ENCODE results near the gene WNK4.
A peak's percentile ranks its signal among the peaks of the same experiment; 100 is the strongest.
"Not testable (repeated sequence)": the region's sequence is repeated elsewhere in the genome, so short reads cannot be mapped to it uniquely, and the experiment has no call there.

Gene WNK4

GRCh38 chr17:42779936-42780850 is at the start of gene WNK4:
Gene WNK4, plus strand, starts transcription at chr17:42780610. Its CDS starts 89 bp downstream, at chr17:42780699.
- DNase-seq (ENCODE audit: low spot score in 2 of 2) (no peak), ATAC-seq (no peak)
- Mint-ChIP-seq H3K4me1 (peaks cover 34% of the 10 kb centered on the region), H3K27ac (no peak within 1 kb of the TSS), H3K4me3 (no peak within 1 kb of the TSS), H3K9me3 (no peaks in the 10 kb centered on the region), H3K36me3 (peaks cover 43% of the 10 kb centered on the region)

DNA sequence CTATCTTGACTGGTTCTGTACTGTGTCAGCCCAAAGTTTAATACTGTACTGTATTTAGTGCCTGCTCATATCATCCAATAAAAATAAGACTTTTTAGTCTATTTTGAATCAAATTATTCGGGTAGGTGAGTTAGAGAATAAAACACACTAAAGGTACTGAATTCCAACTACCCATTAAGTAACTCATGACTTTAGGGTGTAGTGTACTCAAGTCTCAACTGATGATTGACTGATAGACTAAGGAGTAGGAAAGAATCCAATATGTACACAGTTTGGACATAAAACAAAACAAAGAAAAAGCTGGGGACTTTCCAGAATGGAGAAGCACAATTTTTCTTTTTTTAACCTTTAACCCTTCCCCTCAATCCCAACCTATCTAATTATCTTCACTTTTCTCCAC is 39.7 kb upstream of the WNK4 start:
- Mint-ChIP-seq H3K9me3 (no peaks in the 10 kb centered on the region), H3K4me3 (no peak overlapping the region), H3K27ac (no peak overlapping the region), H3K36me3 (peaks cover 25% of the 10 kb centered on the region), H3K4me1 (peaks cover 8% of the 10 kb centered on the region)
- DNase-seq (ENCODE audit: low spot score in 2 of 2) (no peak), ATAC-seq (no peak)

DNA sequence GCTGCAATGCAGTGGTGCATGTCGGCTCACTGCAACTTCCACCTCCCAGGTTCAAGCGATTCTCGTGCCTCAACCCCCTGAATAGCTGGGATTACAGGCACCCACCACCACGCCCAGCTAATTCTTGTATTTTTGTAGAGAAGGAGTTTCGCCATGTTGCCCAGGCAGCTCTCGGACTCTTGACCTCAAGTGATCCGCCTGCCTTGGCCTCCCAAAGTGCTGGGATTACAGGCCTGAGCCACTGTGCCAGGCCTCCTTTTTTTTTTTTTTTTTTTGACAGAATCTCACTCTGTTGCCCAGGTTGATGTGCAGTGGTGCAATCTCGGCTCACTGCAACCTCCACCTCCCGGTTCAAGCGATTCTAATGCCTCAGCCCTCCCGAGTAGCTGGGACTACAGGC is 37.5 kb upstream of the WNK4 start:
- ATAC-seq; H3K27ac Mint-ChIP-seq; H3K4me1 Mint-ChIP-seq; DNase-seq (ENCODE audit: low spot score in 2 of 2); H3K4me3 Mint-ChIP-seq; H3K9me3 Mint-ChIP-seq: not testable (repeated sequence)
- H3K36me3 Mint-ChIP-seq: peaks cover 18% of the 10 kb centered on the region

- peak overlapping the region; percentile 87 for H3K4me3 Mint-ChIP-seq
- H3K4me1 Mint-ChIP-seq: peaks cover 8% of the 10 kb centered on the region
- H3K27ac Mint-ChIP-seq: peak overlapping the region; percentile 94
- ATAC-seq: no peak
- peaks cover 18% of the 10 kb centered on the region for H3K36me3 Mint-ChIP-seq
- H3K9me3 Mint-ChIP-seq: no peaks in the 10 kb centered on the region
- no peak for DNase-seq (ENCODE audit: low spot score in 2 of 2)
Measured at GRCh38 chr17:42743595-42744282, 36.7 kb upstream of the WNK4 start.

DNA sequence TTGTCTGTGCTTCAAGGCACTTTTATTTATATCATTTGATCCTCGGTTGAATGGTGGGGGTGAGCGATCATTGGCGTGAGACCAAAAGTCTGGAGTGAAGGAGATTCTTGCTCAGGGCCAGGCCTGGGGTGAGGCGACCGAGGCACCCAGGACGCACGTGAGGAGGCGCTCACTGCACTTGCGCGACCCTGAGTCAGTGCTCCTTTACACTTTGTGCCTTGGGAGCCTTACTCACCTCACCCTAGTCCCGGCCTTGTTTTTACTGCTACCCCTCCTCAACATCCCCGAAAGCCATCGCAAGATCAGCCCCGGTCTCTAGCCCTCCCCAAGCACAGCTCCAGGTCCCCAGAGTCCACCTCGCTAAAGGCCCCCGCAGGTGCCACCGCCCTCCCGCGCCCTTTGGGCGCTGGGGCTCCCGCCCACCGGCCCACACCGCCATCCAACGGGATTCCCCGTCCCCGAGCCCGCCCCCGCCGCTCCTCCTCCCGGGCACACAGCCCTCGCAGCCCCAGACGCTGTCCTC is 36.1 kb upstream of the WNK4 start:
- peak overlapping the region; percentile 87 for H3K4me3 Mint-ChIP-seq
- peaks cover 8% of the 10 kb centered on the region for H3K4me1 Mint-ChIP-seq
- no peaks in the 10 kb centered on the region for H3K9me3 Mint-ChIP-seq
- no peak for DNase-seq (ENCODE audit: low spot score in 2 of 2)
- H3K27ac Mint-ChIP-seq: peak overlapping the region; percentile 94
- peaks cover 18% of the 10 kb centered on the region for H3K36me3 Mint-ChIP-seq
- peak; percentile 86 for ATAC-seq

DNA sequence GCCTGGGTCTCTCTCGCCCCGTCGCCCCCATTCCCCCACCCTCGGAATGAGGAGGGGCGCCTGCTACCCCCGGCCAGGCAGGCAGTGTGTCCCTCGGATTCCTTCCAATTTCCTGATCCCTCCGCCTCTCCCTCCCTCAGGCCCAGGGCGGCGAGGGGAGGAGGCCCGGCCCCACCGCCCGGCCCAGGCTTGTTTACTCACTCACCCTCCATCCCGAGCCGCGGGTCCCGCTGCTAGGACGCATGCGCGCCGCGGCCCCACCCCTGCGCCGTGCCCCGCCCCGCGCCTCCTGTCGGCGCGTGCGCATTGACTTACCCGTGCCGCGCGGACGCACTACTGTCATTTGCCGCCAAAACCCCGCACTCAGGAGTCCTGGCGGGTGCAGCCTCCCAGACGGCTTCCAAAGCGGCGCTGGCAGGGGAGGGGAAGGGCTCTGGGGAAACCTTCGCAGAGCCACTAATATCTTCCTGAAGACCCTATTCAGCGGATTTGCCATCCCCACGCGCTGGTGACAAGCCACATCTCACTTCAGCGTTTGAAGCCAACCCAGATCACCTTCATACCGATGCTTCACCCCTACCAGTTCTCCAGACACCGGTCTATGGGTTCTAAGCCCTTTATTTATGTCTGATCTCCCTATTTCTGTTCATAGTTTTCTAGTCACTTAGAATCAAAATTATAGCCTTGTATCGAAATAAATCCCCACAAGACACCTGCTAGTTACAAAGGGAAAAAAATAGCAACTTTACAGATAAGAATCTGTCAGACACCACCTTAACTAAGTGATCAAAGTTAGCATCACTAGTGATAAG is 35.4 kb upstream of the WNK4 start, which contains the start of gene EZH1:
EZH1 (minus strand) TSS at position 235 of the 812 bp plus-strand sequence. CDS start 16,099 bp downstream, outside the sequence.
- no peaks in the 10 kb centered on the region for H3K9me3 Mint-ChIP-seq
- peak; percentile 95 for ATAC-seq
- peak; percentile 94 to 96 for DNase-seq (ENCODE audit: low spot score in 2 of 2)
- peak within 1 kb of the TSS; percentile 87 for H3K4me3 Mint-ChIP-seq
- peaks cover 18% of the 10 kb centered on the region for H3K36me3 Mint-ChIP-seq
- H3K27ac Mint-ChIP-seq: peak within 1 kb of the TSS; percentile 94
- peaks cover 8% of the 10 kb centered on the region for H3K4me1 Mint-ChIP-seq

GRCh38 chr17:42748202-42748907 is 32.1 kb upstream of the WNK4 start:
- H3K36me3 Mint-ChIP-seq: peaks cover 18% of the 10 kb centered on the region
- DNase-seq (ENCODE audit: low spot score in 2 of 2) (no peak), ATAC-seq (no peak)
- no peak overlapping the region for H3K27ac Mint-ChIP-seq
- H3K4me3 Mint-ChIP-seq: no peak overlapping the region
- H3K9me3 Mint-ChIP-seq: no peaks in the 10 kb centered on the region
- peaks cover 8% of the 10 kb centered on the region for H3K4me1 Mint-ChIP-seq

GRCh38 chr17:42748908-42749798 is 31.3 kb upstream of the WNK4 start:
- DNase-seq (ENCODE audit: low spot score in 2 of 2) (no peak), ATAC-seq (no peak)
- Mint-ChIP-seq H3K4me1 (peaks cover 2% of the 10 kb centered on the region), H3K27ac (no peak overlapping the region), H3K36me3 (peaks cover 12% of the 10 kb centered on the region), H3K4me3 (no peak overlapping the region), H3K9me3 (no peaks in the 10 kb centered on the region)

- Mint-ChIP-seq H3K4me3 (no peak overlapping the region), H3K36me3 (no peaks in the 10 kb centered on the region), H3K9me3 (no peaks in the 10 kb centered on the region), H3K27ac (no peak overlapping the region), H3K4me1 (no peaks in the 10 kb centered on the region)
- no peak for ATAC-seq
- DNase-seq (ENCODE audit: low spot score in 2 of 2): no peak
Measured at GRCh38 chr17:42750739-42751344, 29.6 kb upstream of the WNK4 start.

DNA sequence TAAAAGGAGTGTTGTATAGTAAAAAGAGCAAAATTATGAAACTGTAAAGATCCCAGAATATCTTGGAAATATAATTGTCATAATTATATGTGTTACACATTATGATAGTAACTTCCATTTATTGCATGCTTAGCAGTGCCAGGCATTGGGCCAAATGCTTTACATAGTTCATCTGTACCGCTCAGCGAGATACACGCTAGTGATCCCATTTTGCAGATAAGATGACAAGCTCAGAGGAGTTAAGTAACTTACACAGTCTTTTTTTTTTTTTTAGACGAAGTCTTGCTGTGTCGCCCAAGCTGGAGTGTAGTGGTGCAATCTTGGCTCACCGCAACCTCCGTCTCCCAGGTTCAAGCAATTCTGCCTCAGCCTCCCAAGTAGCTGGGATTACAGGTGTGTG is 28.8 kb upstream of the WNK4 start:
- no peak for DNase-seq (ENCODE audit: low spot score in 2 of 2)
- Mint-ChIP-seq H3K36me3 (no peaks in the 10 kb centered on the region), H3K27ac (no peak overlapping the region), H3K9me3 (no peaks in the 10 kb centered on the region), H3K4me3 (no peak overlapping the region), H3K4me1 (no peaks in the 10 kb centered on the region)
- ATAC-seq: no peak

- no peak overlapping the region for H3K27ac Mint-ChIP-seq
Measured at GRCh38 chr17:42754782-42755181, 25.6 kb upstream of the WNK4 start.

GRCh38 chr17:42759982-42760651 is 20.3 kb upstream of the WNK4 start:
- Mint-ChIP-seq H3K36me3 (no peaks in the 10 kb centered on the region), H3K9me3 (no peaks in the 10 kb centered on the region), H3K4me3 (peak overlapping the region; percentile 42), H3K4me1 (peaks cover 21% of the 10 kb centered on the region), H3K27ac (no peak overlapping the region)
- ATAC-seq: no peak
- no peak for DNase-seq (ENCODE audit: low spot score in 2 of 2)

More at GRCh38 chr17:42754782-42755181, 25.6 kb upstream of the WNK4 start:
- H3K9me3 Mint-ChIP-seq: no peaks in the 10 kb centered on the region
- no peak overlapping the region for H3K4me3 Mint-ChIP-seq
- DNase-seq (ENCODE audit: low spot score in 2 of 2) (no peak), ATAC-seq (no peak)
- H3K36me3 Mint-ChIP-seq: no peaks in the 10 kb centered on the region
- peaks cover 5% of the 10 kb centered on the region for H3K4me1 Mint-ChIP-seq
